Activated naive CD4-positive, alpha-beta T cell (primary cell): ENCODE data around the gene AFF2.

ENCODE experiments used
- DNase-seq, 4 experiments: peaks; one replicate each; lab custom pipeline; 2025; lab: John Stamatoyannopoulos, UW

Gene AFF2

GRCh38 chrX:148588649-148589310 lies 88.4 kb downstream of the AFF2 start:
- DNase-seq: no peak

- no peak for DNase-seq
Measured at GRCh38 chrX:148592595-148592994, 92.2 kb downstream of the AFF2 start.

- DNase-seq: no peak
Measured at GRCh38 chrX:148593146-148593545, 92.7 kb downstream of the AFF2 start.

GRCh38 chrX:148593987-148594386 lies 93.6 kb downstream of the AFF2 start:
- DNase-seq: no peak

- no peak for DNase-seq
Measured at GRCh38 chrX:148599404-148599803, 99.0 kb downstream of the AFF2 start.

GRCh38 chrX:148600131-148600530 lies 99.7 kb downstream of the AFF2 start:
- DNase-seq: no peak

- no peak for DNase-seq
Measured at GRCh38 chrX:148600581-148600980, 100.2 kb downstream of the AFF2 start.

GRCh38 chrX:148601034-148601433 lies 100.6 kb downstream of the AFF2 start:
- DNase-seq: no peak

GRCh38 chrX:148609515-148610327 lies 109.3 kb downstream of the AFF2 start:
- DNase-seq: no peak

- DNase-seq: no peak
Measured at GRCh38 chrX:148610328-148610698, 109.9 kb downstream of the AFF2 start.

- no peak for DNase-seq
Measured at GRCh38 chrX:148611993-148612392, 111.6 kb downstream of the AFF2 start.

GRCh38 chrX:148612431-148612830 lies 112.0 kb downstream of the AFF2 start:
- no peak for DNase-seq

GRCh38 chrX:148613636-148614035 lies 113.2 kb downstream of the AFF2 start:
- DNase-seq: no peak

- DNase-seq: no peak
Measured at GRCh38 chrX:148615491-148615890, 115.1 kb downstream of the AFF2 start.

- no peak for DNase-seq
Measured at GRCh38 chrX:148618470-148619445, 118.3 kb downstream of the AFF2 start.

GRCh38 chrX:148620023-148620422 lies 119.6 kb downstream of the AFF2 start:
- DNase-seq: no peak

- DNase-seq: no peak
Measured at GRCh38 chrX:148624951-148625474, 124.6 kb downstream of the AFF2 start.

GRCh38 chrX:148628621-148629020 lies 128.2 kb downstream of the AFF2 start:
- DNase-seq: no peak

GRCh38 chrX:148629434-148629833 lies 129.0 kb downstream of the AFF2 start:
- no peak for DNase-seq

- DNase-seq: no peak
Measured at GRCh38 chrX:148632444-148632843, 132.0 kb downstream of the AFF2 start.

- no peak for DNase-seq
Measured at GRCh38 chrX:148633218-148633908, 132.9 kb downstream of the AFF2 start.

GRCh38 chrX:148634591-148634990 lies 134.2 kb downstream of the AFF2 start:
- no peak for DNase-seq
